Esophagus muscularis mucosa (tissue), 4 donors: ENCODE data around the gene FMR1NB.

Experiments
- EP300 ChIP-seq: sonication (generic); formaldehyde crosslinking; IDR thresholded peaks from one replicate; pipeline ENCODE4 v1.6.1; 2017; ENCODE audit warnings: antibody characterized with exemption
- POLR2A ChIP-seq: fragments of 450-650 bp; IDR thresholded peaks from one replicate; pipeline ENCODE4 v1.6.1; 2017; ENCODE audit warnings: antibody characterized with exemption, moderate library complexity, mild to moderate bottlenecking, low read depth
- POLR2AphosphoS5 ChIP-seq, 2 donors: sonication (generic); formaldehyde crosslinking; IDR thresholded peaks; one replicate each; pipeline ENCODE4 v1.6.1; 2017; ENCODE audit warnings: antibody characterized with exemption in 2 of 2
- TF ChIP-seq, protein P1 (sequence below), 3 experiments: fragments of 200-600 bp in 2 of 3; fragments of 450-650 bp in 1 of 3; sonication (generic) in 2 of 3; IDR thresholded peaks; one replicate each; pipeline ENCODE4 v1.5.1; 2017 to 2019; ENCODE audit warnings: antibody characterized with exemption in 3 of 3, mild to moderate bottlenecking in 2 of 3, moderate library complexity in 1 of 3

DNA sequence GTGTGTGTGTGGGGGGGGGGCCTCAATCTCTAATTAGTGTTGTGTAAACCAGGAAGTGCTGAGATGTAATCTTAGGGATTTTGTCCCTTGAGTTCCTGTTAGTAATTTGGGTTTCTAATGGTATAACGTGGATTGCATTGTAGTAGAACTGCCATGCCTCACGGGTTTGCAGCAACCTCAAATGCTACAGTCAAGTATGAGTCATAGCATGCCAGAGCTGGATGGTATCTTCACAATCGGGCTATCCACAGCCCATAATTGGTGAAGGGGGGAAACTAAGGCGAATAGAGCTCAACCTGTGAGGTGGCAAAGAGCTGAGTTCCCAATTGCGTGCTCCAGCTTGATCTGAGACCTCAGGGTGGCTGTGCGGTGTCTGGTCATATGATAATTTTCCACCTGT lies 2.2 kb upstream of the FMR1NB start:
- TF ChIP-seq, protein P1, sequence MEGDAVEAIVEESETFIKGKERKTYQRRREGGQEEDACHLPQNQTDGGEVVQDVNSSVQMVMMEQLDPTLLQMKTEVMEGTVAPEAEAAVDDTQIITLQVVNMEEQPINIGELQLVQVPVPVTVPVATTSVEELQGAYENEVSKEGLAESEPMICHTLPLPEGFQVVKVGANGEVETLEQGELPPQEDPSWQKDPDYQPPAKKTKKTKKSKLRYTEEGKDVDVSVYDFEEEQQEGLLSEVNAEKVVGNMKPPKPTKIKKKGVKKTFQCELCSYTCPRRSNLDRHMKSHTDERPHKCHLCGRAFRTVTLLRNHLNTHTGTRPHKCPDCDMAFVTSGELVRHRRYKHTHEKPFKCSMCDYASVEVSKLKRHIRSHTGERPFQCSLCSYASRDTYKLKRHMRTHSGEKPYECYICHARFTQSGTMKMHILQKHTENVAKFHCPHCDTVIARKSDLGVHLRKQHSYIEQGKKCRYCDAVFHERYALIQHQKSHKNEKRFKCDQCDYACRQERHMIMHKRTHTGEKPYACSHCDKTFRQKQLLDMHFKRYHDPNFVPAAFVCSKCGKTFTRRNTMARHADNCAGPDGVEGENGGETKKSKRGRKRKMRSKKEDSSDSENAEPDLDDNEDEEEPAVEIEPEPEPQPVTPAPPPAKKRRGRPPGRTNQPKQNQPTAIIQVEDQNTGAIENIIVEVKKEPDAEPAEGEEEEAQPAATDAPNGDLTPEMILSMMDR (IDR thresholded peaks at IDR 0.05): no peak
- TF ChIP-seq POLR2AphosphoS5 (IDR thresholded peaks at IDR 0.05): no peak
- no peak for TF ChIP-seq POLR2A
- no peak for TF ChIP-seq EP300
